ENCODE data around the gene MINDY1.

Gene MINDY1

DNA sequence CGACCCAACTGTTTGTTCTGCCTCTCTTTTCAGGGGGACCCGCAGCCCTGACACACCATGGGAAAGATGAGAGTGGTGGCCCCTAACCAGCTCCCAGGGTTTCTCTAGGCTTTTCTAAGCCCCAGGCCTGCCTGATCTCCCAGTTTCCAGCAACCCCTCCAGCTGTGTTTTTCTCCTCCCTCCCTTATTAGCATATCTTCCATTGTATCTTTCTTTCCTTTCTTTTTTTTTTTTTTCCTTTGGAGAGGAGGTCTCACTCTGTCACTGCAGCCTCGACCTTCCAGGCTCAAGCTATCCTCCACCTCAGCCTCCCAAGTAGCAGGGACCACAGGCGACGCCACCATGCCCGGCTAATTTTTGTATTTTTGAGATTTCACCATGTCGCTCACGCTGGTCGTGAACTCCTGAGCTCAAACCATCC is 30.3 kb downstream of the MINDY1 start (continued):
- no peak for TF ChIP-seq CSDC2 (CRISPR knock-in tag; IDR thresholded peaks at IDR 0.05)
- TF ChIP-seq, protein P1, sequence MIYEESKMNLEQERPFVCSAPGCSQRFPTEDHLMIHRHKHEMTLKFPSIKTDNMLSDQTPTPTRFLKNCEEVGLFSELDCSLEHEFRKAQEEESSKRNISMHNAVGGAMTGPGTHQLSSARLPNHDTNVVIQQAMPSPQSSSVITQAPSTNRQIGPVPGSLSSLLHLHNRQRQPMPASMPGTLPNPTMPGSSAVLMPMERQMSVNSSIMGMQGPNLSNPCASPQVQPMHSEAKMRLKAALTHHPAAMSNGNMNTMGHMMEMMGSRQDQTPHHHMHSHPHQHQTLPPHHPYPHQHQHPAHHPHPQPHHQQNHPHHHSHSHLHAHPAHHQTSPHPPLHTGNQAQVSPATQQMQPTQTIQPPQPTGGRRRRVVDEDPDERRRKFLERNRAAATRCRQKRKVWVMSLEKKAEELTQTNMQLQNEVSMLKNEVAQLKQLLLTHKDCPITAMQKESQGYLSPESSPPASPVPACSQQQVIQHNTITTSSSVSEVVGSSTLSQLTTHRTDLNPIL (CRISPR knock-in tag; IDR thresholded peaks at IDR 0.05; ENCODE audit: low read depth) = no peak
- no peak for TF ChIP-seq GLIS3 (CRISPR knock-in tag; IDR thresholded peaks at IDR 0.05)
- TF ChIP-seq ZNF565 (CRISPR knock-in tag; conservative IDR thresholded peaks at IDR 0.05; ENCODE audit: low read depth) = no peak
- TF ChIP-seq TOX (CRISPR knock-in tag; IDR thresholded peaks at IDR 0.05; ENCODE audit: borderline replicate concordance) = no peak
- TF ChIP-seq ARNTL (CRISPR knock-in tag; IDR thresholded peaks at IDR 0.05; ENCODE audit: borderline replicate concordance, low read depth) = no peak
- no peak for TF ChIP-seq ISL1 (CRISPR knock-in tag; IDR thresholded peaks at IDR 0.05)
- TF ChIP-seq ZNF70 (CRISPR knock-in tag; IDR thresholded peaks at IDR 0.05) = no peak

DNA sequence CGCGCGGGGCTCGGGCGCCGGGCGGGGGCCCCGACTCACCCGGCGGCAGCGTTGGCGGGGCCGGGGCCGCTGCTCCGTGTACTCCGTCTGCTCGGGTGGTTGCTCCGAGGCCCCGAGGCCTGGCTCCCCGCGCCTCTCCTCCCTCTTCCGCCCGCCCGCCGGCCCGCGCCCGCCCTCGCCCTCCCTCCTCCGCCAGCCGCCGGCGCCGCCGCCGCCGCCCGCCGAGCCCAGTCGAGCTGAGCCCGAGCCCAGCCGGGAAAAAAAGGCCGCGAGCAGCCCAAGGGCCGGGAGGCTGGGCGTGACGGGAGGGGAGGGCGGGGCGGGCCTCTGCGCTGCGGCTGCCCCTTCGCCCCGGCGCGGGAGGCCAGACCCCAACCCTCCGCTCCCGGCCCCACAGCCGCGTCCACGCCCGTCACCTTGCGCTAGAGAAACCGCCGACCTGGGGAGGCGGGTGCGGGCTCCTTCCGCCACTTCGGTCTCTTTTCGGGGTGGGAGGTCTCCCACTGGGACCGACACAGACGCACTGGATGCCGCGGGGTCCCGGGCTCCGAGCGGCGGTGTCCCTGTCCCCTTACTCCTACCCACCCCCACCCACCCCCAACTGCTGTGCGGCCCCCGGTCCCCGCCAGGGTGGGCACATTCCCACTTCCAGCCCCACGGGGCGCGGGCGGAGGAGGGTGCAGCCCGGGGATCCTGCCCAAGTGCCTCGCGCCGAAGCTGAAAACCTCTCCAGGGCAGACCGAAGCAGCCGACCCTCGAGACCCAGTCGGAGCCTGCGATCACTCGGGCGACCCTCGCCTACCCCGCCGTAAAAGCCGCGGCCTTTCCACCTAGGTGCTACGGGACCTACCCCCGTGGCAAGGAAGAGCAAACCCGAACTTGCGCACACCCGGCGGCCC is 31.9 kb downstream of the MINDY1 start, which contains the start of gene CERS2:
CERS2 (minus strand) TSS at position 256 of the 899 bp plus-strand sequence. CDS start 5,745 bp downstream, outside the sequence.
- peak; percentile 65 for ATAC-seq
- TF ChIP-seq ISL1 (CRISPR knock-in tag; IDR thresholded peaks at IDR 0.05) = no peak
- TF ChIP-seq ZC3H10 (CRISPR knock-in tag; IDR thresholded peaks at IDR 0.05) = no peak
- no peak for TF ChIP-seq RARB (CRISPR knock-in tag; IDR thresholded peaks at IDR 0.05)
- TF ChIP-seq, protein P2, sequence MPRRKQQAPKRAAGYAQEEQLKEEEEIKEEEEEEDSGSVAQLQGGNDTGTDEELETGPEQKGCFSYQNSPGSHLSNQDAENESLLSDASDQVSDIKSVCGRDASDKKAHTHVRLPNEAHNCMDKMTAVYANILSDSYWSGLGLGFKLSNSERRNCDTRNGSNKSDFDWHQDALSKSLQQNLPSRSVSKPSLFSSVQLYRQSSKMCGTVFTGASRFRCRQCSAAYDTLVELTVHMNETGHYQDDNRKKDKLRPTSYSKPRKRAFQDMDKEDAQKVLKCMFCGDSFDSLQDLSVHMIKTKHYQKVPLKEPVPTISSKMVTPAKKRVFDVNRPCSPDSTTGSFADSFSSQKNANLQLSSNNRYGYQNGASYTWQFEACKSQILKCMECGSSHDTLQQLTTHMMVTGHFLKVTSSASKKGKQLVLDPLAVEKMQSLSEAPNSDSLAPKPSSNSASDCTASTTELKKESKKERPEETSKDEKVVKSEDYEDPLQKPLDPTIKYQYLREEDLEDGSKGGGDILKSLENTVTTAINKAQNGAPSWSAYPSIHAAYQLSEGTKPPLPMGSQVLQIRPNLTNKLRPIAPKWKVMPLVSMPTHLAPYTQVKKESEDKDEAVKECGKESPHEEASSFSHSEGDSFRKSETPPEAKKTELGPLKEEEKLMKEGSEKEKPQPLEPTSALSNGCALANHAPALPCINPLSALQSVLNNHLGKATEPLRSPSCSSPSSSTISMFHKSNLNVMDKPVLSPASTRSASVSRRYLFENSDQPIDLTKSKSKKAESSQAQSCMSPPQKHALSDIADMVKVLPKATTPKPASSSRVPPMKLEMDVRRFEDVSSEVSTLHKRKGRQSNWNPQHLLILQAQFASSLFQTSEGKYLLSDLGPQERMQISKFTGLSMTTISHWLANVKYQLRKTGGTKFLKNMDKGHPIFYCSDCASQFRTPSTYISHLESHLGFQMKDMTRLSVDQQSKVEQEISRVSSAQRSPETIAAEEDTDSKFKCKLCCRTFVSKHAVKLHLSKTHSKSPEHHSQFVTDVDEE (CRISPR knock-in tag; IDR thresholded peaks at IDR 0.05) = no peak
- TF ChIP-seq, protein P3, sequence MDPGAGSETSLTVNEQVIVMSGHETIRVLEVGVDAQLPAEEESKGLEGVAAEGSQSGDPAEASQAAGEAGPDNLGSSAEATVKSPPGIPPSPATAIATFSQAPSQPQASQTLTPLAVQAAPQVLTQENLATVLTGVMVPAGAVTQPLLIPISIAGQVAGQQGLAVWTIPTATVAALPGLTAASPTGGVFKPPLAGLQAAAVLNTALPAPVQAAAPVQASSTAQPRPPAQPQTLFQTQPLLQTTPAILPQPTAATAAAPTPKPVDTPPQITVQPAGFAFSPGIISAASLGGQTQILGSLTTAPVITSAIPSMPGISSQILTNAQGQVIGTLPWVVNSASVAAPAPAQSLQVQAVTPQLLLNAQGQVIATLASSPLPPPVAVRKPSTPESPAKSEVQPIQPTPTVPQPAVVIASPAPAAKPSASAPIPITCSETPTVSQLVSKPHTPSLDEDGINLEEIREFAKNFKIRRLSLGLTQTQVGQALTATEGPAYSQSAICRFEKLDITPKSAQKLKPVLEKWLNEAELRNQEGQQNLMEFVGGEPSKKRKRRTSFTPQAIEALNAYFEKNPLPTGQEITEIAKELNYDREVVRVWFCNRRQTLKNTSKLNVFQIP (CRISPR knock-in tag; IDR thresholded peaks at IDR 0.05; ENCODE audit: borderline replicate concordance, low read depth) = no peak
- no peak for TF ChIP-seq TCF4 (CRISPR knock-in tag; IDR thresholded peaks at IDR 0.05; ENCODE audit: borderline replicate concordance)
- no peak for TF ChIP-seq ZFP3 (CRISPR knock-in tag; IDR thresholded peaks at IDR 0.05)
- TF ChIP-seq CSDC2 (CRISPR knock-in tag; IDR thresholded peaks at IDR 0.05) = no peak
- no peak for TF ChIP-seq ZNF565 (CRISPR knock-in tag; conservative IDR thresholded peaks at IDR 0.05; ENCODE audit: low read depth)
- TF ChIP-seq ZFP30 (CRISPR knock-in tag; IDR thresholded peaks at IDR 0.05) = no peak
- no peak for TF ChIP-seq ZNF8 (CRISPR knock-in tag; IDR thresholded peaks at IDR 0.05)
- TF ChIP-seq, protein P1 (CRISPR knock-in tag; IDR thresholded peaks at IDR 0.05; ENCODE audit: low read depth) = no peak
- TF ChIP-seq, protein P4, sequence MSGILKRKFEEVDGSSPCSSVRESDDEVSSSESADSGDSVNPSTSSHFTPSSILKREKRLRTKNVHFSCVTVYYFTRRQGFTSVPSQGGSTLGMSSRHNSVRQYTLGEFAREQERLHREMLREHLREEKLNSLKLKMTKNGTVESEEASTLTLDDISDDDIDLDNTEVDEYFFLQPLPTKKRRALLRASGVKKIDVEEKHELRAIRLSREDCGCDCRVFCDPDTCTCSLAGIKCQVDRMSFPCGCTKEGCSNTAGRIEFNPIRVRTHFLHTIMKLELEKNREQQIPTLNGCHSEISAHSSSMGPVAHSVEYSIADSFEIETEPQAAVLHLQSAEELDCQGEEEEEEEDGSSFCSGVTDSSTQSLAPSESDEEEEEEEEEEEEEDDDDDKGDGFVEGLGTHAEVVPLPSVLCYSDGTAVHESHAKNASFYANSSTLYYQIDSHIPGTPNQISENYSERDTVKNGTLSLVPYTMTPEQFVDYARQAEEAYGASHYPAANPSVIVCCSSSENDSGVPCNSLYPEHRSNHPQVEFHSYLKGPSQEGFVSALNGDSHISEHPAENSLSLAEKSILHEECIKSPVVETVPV (CRISPR knock-in tag; IDR thresholded peaks at IDR 0.05) = no peak
- no peak for TF ChIP-seq ESRRG (CRISPR knock-in tag; IDR thresholded peaks at IDR 0.05)
- TF ChIP-seq PPARA (CRISPR knock-in tag; IDR thresholded peaks at IDR 0.05; ENCODE audit: borderline replicate concordance) = no peak
- no peak for TF ChIP-seq GLIS3 (CRISPR knock-in tag; IDR thresholded peaks at IDR 0.05)
- TF ChIP-seq TOX (CRISPR knock-in tag; IDR thresholded peaks at IDR 0.05; ENCODE audit: borderline replicate concordance) = no peak
- TF ChIP-seq OSR1 (CRISPR knock-in tag; IDR thresholded peaks at IDR 0.05) = no peak
- TF ChIP-seq ARNTL (CRISPR knock-in tag; IDR thresholded peaks at IDR 0.05; ENCODE audit: borderline replicate concordance, low read depth) = no peak
